HepG2 (cell line): ENCODE data around the gene OR10G2.

ENCODE experiments used
- ARHGAP35 ChIP-seq: sonication (generic); formaldehyde crosslinking; IDR thresholded peaks from 2 replicates; pipeline ENCODE4 v1.9.0; 2022; ENCODE audit warnings: mild to moderate bottlenecking, inconsistent platforms, moderate library complexity, missing genetic modification reagents, borderline replicate concordance
- EP300 ChIP-seq, 3 experiments: sonication (generic) in 1 of 3; formaldehyde crosslinking in 1 of 3; IDR thresholded peaks; 2 replicates each; pipeline versions ENCODE4 v1.5.1 to v1.6.1; 2011 to 2020; ENCODE audit warnings: low read depth in 2 of 3, low read length in 2 of 3, borderline replicate concordance in 1 of 3, improper control_type of control experiment in 1 of 3, mild to moderate bottlenecking in 1 of 3, missing genetic modification reagents in 1 of 3, moderate library complexity in 1 of 3
- ESRRA ChIP-seq: sonication (generic); formaldehyde crosslinking; IDR thresholded peaks from 2 replicates; pipeline ENCODE4 v1.5.1; 2020; ENCODE audit warnings: mild to moderate bottlenecking, low read depth, missing genetic modification reagents
- KDM1A ChIP-seq: IDR thresholded peaks from 2 replicates; pipeline ENCODE4 v1.6.1; 2016; ENCODE audit warnings: missing compliant biosample characterization
- PHF8 ChIP-seq: sonication (generic); formaldehyde crosslinking; IDR thresholded peaks from 2 replicates; pipeline ENCODE4 v1.5.0; 2020; ENCODE audit warnings: missing genetic modification reagents
- POLR2A ChIP-seq, 2 experiments: IDR thresholded peaks; 2 replicates each; pipeline ENCODE4 v1.6.1; 2011; ENCODE audit warnings: low read depth in 2 of 2, low read length in 2 of 2, mild to moderate bottlenecking in 1 of 2, moderate library complexity in 1 of 2; ENCODE audit not compliant: insufficient read depth in 1 of 2
- RERE ChIP-seq: IDR thresholded peaks from 2 replicates; pipeline ENCODE4 v1.6.1; 2016; ENCODE audit warnings: low read depth, missing genetic modification reagents, missing compliant biosample characterization
- SNRNP70 ChIP-seq: fragments of 200-400 bp; formaldehyde crosslinking; IDR thresholded peaks from 2 replicates; pipeline ENCODE4 v1.6.1; 2017; ENCODE audit warnings: mild to moderate bottlenecking, low read depth, low read length, moderate library complexity
- ZBTB25 ChIP-seq: IDR thresholded peaks from 2 replicates; pipeline ENCODE4 v1.6.1; 2018; ENCODE audit warnings: missing genetic modification reagents
- TF ChIP-seq, protein P1 (sequence below): sonication (generic); formaldehyde crosslinking; IDR thresholded peaks from 2 replicates; pipeline ENCODE4 v1.5.0; 2020; ENCODE audit warnings: mild to moderate bottlenecking, missing genetic modification reagents, moderate library complexity
- TF ChIP-seq, protein P2 (sequence below): sonication (generic); formaldehyde crosslinking; conservative IDR thresholded peaks from 2 replicates; pipeline ENCODE4 v1.5.0; 2020; ENCODE audit warnings: missing genetic modification reagents
- TF ChIP-seq, protein P3 (sequence below): IDR thresholded peaks from 2 replicates; pipeline ENCODE4 v1.6.1; 2016

GRCh38 chr14:21652209-21652808 is 17.6 kb upstream of the OR10G2 start:
- no peak for TF ChIP-seq POLR2A (IDR thresholded peaks at IDR 0.05; ENCODE audit: insufficient read depth in 1 of 2, low read depth in 2 of 2, low read length in 2 of 2)
- TF ChIP-seq PHF8 (CRISPR knock-in tag), result no peak
- TF ChIP-seq, protein P1, sequence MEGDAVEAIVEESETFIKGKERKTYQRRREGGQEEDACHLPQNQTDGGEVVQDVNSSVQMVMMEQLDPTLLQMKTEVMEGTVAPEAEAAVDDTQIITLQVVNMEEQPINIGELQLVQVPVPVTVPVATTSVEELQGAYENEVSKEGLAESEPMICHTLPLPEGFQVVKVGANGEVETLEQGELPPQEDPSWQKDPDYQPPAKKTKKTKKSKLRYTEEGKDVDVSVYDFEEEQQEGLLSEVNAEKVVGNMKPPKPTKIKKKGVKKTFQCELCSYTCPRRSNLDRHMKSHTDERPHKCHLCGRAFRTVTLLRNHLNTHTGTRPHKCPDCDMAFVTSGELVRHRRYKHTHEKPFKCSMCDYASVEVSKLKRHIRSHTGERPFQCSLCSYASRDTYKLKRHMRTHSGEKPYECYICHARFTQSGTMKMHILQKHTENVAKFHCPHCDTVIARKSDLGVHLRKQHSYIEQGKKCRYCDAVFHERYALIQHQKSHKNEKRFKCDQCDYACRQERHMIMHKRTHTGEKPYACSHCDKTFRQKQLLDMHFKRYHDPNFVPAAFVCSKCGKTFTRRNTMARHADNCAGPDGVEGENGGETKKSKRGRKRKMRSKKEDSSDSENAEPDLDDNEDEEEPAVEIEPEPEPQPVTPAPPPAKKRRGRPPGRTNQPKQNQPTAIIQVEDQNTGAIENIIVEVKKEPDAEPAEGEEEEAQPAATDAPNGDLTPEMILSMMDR (CRISPR knock-in tag), result no peak
- TF ChIP-seq SNRNP70, result no peak
- no peak for TF ChIP-seq EP300 (IDR thresholded peaks at IDR 0.05; ENCODE audit: low read depth in 2 of 2, low read length in 2 of 2)
- TF ChIP-seq EP300 (CRISPR knock-in tag; IDR thresholded peaks at IDR 0.05; ENCODE audit: borderline replicate concordance), result no peak
- TF ChIP-seq KDM1A (CRISPR knock-in tag), result no peak
- no peak for TF ChIP-seq RERE (CRISPR knock-in tag)
- no peak for TF ChIP-seq ARHGAP35 (CRISPR knock-in tag)
- no peak for TF ChIP-seq ZBTB25 (CRISPR knock-in tag)
- TF ChIP-seq, protein P2, sequence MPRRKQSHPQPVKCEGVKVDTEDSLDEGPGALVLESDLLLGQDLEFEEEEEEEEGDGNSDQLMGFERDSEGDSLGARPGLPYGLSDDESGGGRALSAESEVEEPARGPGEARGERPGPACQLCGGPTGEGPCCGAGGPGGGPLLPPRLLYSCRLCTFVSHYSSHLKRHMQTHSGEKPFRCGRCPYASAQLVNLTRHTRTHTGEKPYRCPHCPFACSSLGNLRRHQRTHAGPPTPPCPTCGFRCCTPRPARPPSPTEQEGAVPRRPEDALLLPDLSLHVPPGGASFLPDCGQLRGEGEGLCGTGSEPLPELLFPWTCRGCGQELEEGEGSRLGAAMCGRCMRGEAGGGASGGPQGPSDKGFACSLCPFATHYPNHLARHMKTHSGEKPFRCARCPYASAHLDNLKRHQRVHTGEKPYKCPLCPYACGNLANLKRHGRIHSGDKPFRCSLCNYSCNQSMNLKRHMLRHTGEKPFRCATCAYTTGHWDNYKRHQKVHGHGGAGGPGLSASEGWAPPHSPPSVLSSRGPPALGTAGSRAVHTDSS, result no peak
- TF ChIP-seq, protein P3, sequence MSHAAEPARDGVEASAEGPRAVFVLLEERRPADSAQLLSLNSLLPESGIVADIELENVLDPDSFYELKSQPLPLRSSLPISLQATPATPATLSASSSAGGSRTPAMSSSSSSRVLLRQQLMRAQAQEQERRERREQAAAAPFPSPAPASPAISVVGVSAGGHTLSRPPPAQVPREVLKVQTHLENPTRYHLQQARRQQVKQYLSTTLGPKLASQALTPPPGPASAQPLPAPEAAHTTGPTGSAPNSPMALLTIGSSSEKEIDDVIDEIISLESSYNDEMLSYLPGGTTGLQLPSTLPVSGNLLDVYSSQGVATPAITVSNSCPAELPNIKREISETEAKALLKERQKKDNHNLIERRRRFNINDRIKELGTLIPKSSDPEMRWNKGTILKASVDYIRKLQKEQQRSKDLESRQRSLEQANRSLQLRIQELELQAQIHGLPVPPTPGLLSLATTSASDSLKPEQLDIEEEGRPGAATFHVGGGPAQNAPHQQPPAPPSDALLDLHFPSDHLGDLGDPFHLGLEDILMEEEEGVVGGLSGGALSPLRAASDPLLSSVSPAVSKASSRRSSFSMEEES (CRISPR knock-in tag), result no peak
- TF ChIP-seq ESRRA (CRISPR knock-in tag), result no peak
